SK-N-SH treated with all-trans-retinoic acid at 6 μM for 48 hours (cell line): ENCODE measurements around the gene EIF4EBP2.

Source experiments
- ATAC-seq: fragments of 200-7000 bp; cut with Tn5 transposase; 3 replicates; pipeline ENCODE4 v1.9.1; 2020; ENCODE audit warnings: mild to moderate bottlenecking, moderate library complexity
- ARNTL ChIP-seq: fragments of 450-650 bp; formaldehyde crosslinking; IDR thresholded peaks from 2 replicates; pipeline ENCODE4 v1.5.0; 2020; ENCODE audit warnings: low read depth, mild to moderate bottlenecking, moderate library complexity, borderline replicate concordance
- BACH2 ChIP-seq: fragments of 250-450 bp; sonication (Bioruptor Pico); IDR thresholded peaks from 2 replicates; pipeline ENCODE4 v1.9.0; 2021; ENCODE audit warnings: mild to moderate bottlenecking, borderline replicate concordance
- CSDC2 ChIP-seq: fragments of 250-450 bp; sonication (Bioruptor Pico); IDR thresholded peaks from 2 replicates; pipeline ENCODE4 v1.5.0; 2020; ENCODE audit warnings: mild to moderate bottlenecking, moderate library complexity
- ESRRG ChIP-seq: fragments of 250-450 bp; sonication (Bioruptor Pico); IDR thresholded peaks from 2 replicates; pipeline ENCODE4 v1.6.1; 2021; ENCODE audit warnings: mild to moderate bottlenecking
- GLIS3 ChIP-seq: fragments of 250-450 bp; sonication (Bioruptor Pico); IDR thresholded peaks from 2 replicates; pipeline ENCODE4 v1.5.0; 2020; ENCODE audit warnings: mild to moderate bottlenecking, moderate library complexity
- ISL1 ChIP-seq: fragments of 250-450 bp; sonication (Bioruptor Pico); IDR thresholded peaks from 2 replicates; pipeline ENCODE4 v2.1.2; 2022; ENCODE audit warnings: mild to moderate bottlenecking, moderate library complexity
- OSR1 ChIP-seq: fragments of 250-450 bp; sonication (Bioruptor Pico); IDR thresholded peaks from 2 replicates; pipeline ENCODE4 v1.8.0; 2022; ENCODE audit warnings: moderate library complexity, mild to moderate bottlenecking, inconsistent platforms
- PPARA ChIP-seq: fragments of 250-450 bp; sonication (Bioruptor Pico); IDR thresholded peaks from 2 replicates; pipeline ENCODE4 v1.5.0; 2020; ENCODE audit warnings: mild to moderate bottlenecking, borderline replicate concordance
- RARB ChIP-seq: fragments of 250-450 bp; sonication (Bioruptor Pico); IDR thresholded peaks from 2 replicates; pipeline ENCODE4 v1.8.0; 2021; ENCODE audit warnings: mild to moderate bottlenecking, moderate library complexity
- SNAI2 ChIP-seq: fragments of 250-450 bp; sonication (Bioruptor Pico); IDR thresholded peaks from 2 replicates; pipeline ENCODE4 v1.5.0; 2020; ENCODE audit warnings: mild to moderate bottlenecking, moderate library complexity
- TCF4 ChIP-seq: fragments of 250-450 bp; sonication (Bioruptor Pico); IDR thresholded peaks from 2 replicates; pipeline ENCODE4 v1.8.0; 2021; ENCODE audit warnings: mild to moderate bottlenecking, moderate library complexity, borderline replicate concordance
- TOX ChIP-seq: fragments of 250-450 bp; sonication (Bioruptor Pico); IDR thresholded peaks from 2 replicates; pipeline ENCODE4 v1.8.0; 2021; ENCODE audit warnings: mild to moderate bottlenecking, moderate library complexity, borderline replicate concordance
- ZFP3 ChIP-seq: fragments of 250-450 bp; sonication (Bioruptor Pico); IDR thresholded peaks from 2 replicates; pipeline ENCODE4 v1.5.0; 2020; ENCODE audit warnings: mild to moderate bottlenecking, moderate library complexity
- ZFP30 ChIP-seq: fragments of 450-650 bp; formaldehyde crosslinking; IDR thresholded peaks from 2 replicates; pipeline ENCODE4 v1.5.0; 2022; ENCODE audit warnings: mild to moderate bottlenecking, moderate library complexity
- ZNF565 ChIP-seq: fragments of 450-650 bp; formaldehyde crosslinking; conservative IDR thresholded peaks from 2 replicates; pipeline ENCODE4 v1.5.0; 2020; ENCODE audit warnings: low read depth, mild to moderate bottlenecking, moderate library complexity
- ZNF70 ChIP-seq: fragments of 450-650 bp; formaldehyde crosslinking; IDR thresholded peaks from 2 replicates; pipeline ENCODE4 v1.5.0; 2020; ENCODE audit warnings: mild to moderate bottlenecking, moderate library complexity
- ZNF8 ChIP-seq: fragments of 450-650 bp; formaldehyde crosslinking; IDR thresholded peaks from 2 replicates; pipeline ENCODE4 v1.5.0; 2020; ENCODE audit warnings: mild to moderate bottlenecking, moderate library complexity
- TF ChIP-seq, protein P1 (sequence below): fragments of 250-450 bp; sonication (Bioruptor Pico); IDR thresholded peaks from 2 replicates; pipeline ENCODE4 v1.5.1; 2020; ENCODE audit warnings: low read depth, mild to moderate bottlenecking, moderate library complexity
- TF ChIP-seq, protein P2 (sequence below): fragments of 250-450 bp; sonication (Bioruptor Pico); IDR thresholded peaks from 2 replicates; pipeline ENCODE4 v1.5.0; 2020; ENCODE audit warnings: mild to moderate bottlenecking, moderate library complexity
- TF ChIP-seq, protein P3 (sequence below): fragments of 250-450 bp; sonication (Bioruptor Pico); IDR thresholded peaks from 2 replicates; pipeline ENCODE4 v1.8.0; 2021; ENCODE audit warnings: low read depth, mild to moderate bottlenecking, moderate library complexity, borderline replicate concordance
- TF ChIP-seq, protein P4 (sequence below): fragments of 250-450 bp; sonication (Bioruptor Pico); IDR thresholded peaks from 2 replicates; pipeline ENCODE4 v1.5.1; 2021; ENCODE audit warnings: mild to moderate bottlenecking, moderate library complexity
- TF ChIP-seq, protein P5 (sequence below): fragments of 250-450 bp; sonication (Bioruptor Pico); IDR thresholded peaks from 2 replicates; pipeline ENCODE4 v1.8.0; 2020; ENCODE audit warnings: mild to moderate bottlenecking, moderate library complexity, borderline replicate concordance

The EIF4EBP2 gene

DNA sequence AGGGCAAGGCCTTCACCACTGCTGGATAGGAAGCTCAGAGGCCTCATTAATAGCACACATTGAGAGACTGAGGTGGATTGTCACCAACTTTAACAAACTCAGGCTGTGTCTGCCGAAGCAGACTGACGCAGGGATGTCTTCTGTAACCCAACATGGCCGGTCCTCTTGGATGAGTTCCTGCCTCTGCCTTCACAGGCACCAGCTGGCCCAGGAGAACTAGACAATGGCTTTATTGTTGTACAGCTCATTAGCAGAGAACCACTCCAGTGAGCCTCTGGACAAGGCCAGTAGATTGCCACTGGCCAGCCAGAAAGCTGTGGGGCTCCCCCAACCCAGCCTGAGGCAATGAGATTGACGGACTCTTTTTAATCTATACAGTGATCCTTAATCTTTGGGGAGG is 28.2 kb downstream of the EIF4EBP2 start:
- ATAC-seq = no peak
- TF ChIP-seq GLIS3 (no peak), BACH2 (CRISPR knock-in tag) (no peak), TOX (no peak), ZNF70 (no peak), ZFP3 (CRISPR knock-in tag) (no peak), ZFP30 (CRISPR knock-in tag) (no peak), SNAI2 (CRISPR knock-in tag) (no peak), PPARA (no peak), ESRRG (CRISPR knock-in tag) (no peak), CSDC2 (CRISPR knock-in tag) (no peak), ISL1 (CRISPR knock-in tag) (no peak), OSR1 (CRISPR knock-in tag) (no peak), TCF4 (CRISPR knock-in tag) (no peak)
- TF ChIP-seq, protein P1, sequence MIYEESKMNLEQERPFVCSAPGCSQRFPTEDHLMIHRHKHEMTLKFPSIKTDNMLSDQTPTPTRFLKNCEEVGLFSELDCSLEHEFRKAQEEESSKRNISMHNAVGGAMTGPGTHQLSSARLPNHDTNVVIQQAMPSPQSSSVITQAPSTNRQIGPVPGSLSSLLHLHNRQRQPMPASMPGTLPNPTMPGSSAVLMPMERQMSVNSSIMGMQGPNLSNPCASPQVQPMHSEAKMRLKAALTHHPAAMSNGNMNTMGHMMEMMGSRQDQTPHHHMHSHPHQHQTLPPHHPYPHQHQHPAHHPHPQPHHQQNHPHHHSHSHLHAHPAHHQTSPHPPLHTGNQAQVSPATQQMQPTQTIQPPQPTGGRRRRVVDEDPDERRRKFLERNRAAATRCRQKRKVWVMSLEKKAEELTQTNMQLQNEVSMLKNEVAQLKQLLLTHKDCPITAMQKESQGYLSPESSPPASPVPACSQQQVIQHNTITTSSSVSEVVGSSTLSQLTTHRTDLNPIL (CRISPR knock-in tag) = no peak
- TF ChIP-seq, protein P2, sequence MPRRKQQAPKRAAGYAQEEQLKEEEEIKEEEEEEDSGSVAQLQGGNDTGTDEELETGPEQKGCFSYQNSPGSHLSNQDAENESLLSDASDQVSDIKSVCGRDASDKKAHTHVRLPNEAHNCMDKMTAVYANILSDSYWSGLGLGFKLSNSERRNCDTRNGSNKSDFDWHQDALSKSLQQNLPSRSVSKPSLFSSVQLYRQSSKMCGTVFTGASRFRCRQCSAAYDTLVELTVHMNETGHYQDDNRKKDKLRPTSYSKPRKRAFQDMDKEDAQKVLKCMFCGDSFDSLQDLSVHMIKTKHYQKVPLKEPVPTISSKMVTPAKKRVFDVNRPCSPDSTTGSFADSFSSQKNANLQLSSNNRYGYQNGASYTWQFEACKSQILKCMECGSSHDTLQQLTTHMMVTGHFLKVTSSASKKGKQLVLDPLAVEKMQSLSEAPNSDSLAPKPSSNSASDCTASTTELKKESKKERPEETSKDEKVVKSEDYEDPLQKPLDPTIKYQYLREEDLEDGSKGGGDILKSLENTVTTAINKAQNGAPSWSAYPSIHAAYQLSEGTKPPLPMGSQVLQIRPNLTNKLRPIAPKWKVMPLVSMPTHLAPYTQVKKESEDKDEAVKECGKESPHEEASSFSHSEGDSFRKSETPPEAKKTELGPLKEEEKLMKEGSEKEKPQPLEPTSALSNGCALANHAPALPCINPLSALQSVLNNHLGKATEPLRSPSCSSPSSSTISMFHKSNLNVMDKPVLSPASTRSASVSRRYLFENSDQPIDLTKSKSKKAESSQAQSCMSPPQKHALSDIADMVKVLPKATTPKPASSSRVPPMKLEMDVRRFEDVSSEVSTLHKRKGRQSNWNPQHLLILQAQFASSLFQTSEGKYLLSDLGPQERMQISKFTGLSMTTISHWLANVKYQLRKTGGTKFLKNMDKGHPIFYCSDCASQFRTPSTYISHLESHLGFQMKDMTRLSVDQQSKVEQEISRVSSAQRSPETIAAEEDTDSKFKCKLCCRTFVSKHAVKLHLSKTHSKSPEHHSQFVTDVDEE = no peak
- TF ChIP-seq, protein P3, sequence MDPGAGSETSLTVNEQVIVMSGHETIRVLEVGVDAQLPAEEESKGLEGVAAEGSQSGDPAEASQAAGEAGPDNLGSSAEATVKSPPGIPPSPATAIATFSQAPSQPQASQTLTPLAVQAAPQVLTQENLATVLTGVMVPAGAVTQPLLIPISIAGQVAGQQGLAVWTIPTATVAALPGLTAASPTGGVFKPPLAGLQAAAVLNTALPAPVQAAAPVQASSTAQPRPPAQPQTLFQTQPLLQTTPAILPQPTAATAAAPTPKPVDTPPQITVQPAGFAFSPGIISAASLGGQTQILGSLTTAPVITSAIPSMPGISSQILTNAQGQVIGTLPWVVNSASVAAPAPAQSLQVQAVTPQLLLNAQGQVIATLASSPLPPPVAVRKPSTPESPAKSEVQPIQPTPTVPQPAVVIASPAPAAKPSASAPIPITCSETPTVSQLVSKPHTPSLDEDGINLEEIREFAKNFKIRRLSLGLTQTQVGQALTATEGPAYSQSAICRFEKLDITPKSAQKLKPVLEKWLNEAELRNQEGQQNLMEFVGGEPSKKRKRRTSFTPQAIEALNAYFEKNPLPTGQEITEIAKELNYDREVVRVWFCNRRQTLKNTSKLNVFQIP (CRISPR knock-in tag) = no peak
- TF ChIP-seq, protein P4, sequence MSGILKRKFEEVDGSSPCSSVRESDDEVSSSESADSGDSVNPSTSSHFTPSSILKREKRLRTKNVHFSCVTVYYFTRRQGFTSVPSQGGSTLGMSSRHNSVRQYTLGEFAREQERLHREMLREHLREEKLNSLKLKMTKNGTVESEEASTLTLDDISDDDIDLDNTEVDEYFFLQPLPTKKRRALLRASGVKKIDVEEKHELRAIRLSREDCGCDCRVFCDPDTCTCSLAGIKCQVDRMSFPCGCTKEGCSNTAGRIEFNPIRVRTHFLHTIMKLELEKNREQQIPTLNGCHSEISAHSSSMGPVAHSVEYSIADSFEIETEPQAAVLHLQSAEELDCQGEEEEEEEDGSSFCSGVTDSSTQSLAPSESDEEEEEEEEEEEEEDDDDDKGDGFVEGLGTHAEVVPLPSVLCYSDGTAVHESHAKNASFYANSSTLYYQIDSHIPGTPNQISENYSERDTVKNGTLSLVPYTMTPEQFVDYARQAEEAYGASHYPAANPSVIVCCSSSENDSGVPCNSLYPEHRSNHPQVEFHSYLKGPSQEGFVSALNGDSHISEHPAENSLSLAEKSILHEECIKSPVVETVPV (CRISPR knock-in tag) = no peak
- TF ChIP-seq, protein P5, sequence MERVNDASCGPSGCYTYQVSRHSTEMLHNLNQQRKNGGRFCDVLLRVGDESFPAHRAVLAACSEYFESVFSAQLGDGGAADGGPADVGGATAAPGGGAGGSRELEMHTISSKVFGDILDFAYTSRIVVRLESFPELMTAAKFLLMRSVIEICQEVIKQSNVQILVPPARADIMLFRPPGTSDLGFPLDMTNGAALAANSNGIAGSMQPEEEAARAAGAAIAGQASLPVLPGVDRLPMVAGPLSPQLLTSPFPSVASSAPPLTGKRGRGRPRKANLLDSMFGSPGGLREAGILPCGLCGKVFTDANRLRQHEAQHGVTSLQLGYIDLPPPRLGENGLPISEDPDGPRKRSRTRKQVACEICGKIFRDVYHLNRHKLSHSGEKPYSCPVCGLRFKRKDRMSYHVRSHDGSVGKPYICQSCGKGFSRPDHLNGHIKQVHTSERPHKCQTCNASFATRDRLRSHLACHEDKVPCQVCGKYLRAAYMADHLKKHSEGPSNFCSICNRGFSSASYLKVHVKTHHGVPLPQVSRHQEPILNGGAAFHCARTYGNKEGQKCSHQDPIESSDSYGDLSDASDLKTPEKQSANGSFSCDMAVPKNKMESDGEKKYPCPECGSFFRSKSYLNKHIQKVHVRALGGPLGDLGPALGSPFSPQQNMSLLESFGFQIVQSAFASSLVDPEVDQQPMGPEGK (CRISPR knock-in tag) = no peak
- TF ChIP-seq, all 23 proteins: peak for 0

DNA sequence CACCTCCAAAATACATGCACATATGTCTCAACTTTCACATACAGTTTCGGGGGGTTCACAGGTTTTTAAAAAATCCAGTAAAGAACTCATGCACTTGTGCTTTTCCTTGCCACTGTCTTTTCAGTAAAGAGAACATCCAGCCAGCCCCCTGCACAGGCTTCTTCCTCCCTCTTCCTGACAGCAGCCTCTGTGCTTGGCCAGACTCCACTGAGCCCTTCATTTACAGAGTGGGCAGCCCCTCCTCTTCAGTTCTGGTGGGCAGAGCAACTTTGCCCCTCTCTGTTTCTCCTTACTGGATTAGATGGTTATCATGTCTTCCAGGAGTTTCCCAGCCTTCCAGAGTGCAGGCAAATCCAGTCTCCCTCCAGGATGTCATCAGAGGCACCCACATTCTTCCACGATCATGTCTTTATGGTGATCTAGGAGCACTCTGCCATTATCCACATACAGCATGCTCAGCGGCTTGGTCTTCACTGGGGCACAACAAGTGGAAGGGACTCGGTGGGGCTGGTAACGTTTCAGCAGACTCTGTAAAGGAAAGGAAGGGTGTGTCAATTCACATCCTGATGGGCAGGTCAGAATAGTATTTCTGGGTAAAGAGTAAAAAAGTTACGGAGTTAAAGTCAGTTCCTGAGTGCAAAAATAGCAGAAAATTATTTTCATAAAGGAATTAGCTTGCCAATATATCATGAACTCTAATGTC is 28.8 kb downstream of the EIF4EBP2 start:
- no peak for ATAC-seq
- TF ChIP-seq, protein P5 (CRISPR knock-in tag) = no peak
- TF ChIP-seq, protein P2 = no peak
- TF ChIP-seq ZNF8 (CRISPR knock-in tag) = no peak
- TF ChIP-seq ZNF70 = no peak
- TF ChIP-seq, protein P3 (CRISPR knock-in tag) = no peak
- no peak for TF ChIP-seq RARB
- TF ChIP-seq ESRRG (CRISPR knock-in tag) = no peak
- TF ChIP-seq ZNF565 (CRISPR knock-in tag) = no peak
- TF ChIP-seq TOX = no peak
- TF ChIP-seq PPARA = no peak
- no peak for TF ChIP-seq ARNTL
- no peak for TF ChIP-seq GLIS3
